ENCODE measurements around the gene LZIC. TPM values are rescaled to one million over a fixed set of nuclear protein-coding genes. Genes with fewer than 3 reads are reported as not detected.

Gene LZIC
- total and polyA plus RNA-seq, 9 of the 15 experiments (the other 6 are each of a cell fraction or from before 2014, with no cell fraction given): 32.9 to 109 (median 61.7) TPM

- TF ChIP-seq TFAP4 (CRISPR knock-in tag; IDR thresholded peaks at IDR 0.05; ENCODE audit: borderline replicate concordance) (peak; percentile 67; the same call in 1 of the 2 replicates), MBD1 (CRISPR knock-in tag; IDR thresholded peaks at IDR 0.05) (no peak), HDAC1 (IDR thresholded peaks at IDR 0.05) (no peak), POLR2B (IDR thresholded peaks at IDR 0.05; ENCODE audit: low read depth, partially characterized antibody) (no peak), AFF1 (IDR thresholded peaks at IDR 0.05; ENCODE audit: low read depth in 1 of 2, partially characterized antibody in 2 of 2) (no peak), RBM39 (optimal IDR thresholded peaks at IDR 0.05; ENCODE audit: low read depth, low read length) (no peak)
Measured at GRCh38 chr1:9886092-9886742, 57.0 kb downstream of the LZIC start (continued).

Measured in K562 (cell line).